NCI-H2081 (cell line): ENCODE results near the gene MGRN1.

Source experiments
- DNase-seq, 2 experiments: peaks; one replicate each; lab custom pipeline; 2025; lab: John Stamatoyannopoulos, UW

MGRN1 gene

DNA sequence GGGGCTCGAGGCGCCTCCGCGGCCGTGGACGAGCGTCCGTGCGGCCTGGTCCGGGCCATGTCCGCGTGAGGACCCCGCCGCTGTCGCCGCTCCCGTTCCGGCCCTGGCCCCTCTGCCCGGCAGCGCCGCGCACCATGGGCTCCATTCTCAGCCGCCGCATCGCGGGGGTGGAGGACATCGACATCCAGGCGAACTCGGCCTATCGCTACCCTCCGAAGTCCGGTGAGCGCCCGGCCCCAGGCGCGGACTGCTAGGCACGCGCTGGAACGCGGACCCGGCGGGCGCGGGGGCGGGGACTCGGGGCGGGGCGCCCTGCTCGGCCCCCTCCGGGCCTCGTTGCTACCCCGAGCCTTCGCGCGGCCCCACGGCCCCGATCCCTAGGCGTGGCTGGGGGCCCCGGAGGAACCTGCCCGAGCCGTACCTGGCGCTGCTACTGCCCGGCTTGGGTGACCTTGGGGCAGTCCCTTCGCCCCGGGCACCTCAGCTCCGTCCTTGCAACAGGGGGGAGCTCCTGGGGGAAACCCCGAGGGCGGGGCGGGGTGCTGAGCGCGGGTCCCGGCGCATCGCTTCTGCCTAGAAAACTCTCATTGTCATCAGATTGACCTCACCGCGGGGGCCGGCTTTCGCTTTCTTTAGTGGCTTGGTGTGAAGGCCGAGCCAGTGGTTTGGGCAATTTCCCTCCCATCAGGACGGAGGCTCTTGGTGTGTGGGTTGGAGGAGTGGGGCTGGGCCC lies 367 bp downstream of the MGRN1 start:
- DNase-seq: peak in 1 of 2 experiments; percentile 26

DNA sequence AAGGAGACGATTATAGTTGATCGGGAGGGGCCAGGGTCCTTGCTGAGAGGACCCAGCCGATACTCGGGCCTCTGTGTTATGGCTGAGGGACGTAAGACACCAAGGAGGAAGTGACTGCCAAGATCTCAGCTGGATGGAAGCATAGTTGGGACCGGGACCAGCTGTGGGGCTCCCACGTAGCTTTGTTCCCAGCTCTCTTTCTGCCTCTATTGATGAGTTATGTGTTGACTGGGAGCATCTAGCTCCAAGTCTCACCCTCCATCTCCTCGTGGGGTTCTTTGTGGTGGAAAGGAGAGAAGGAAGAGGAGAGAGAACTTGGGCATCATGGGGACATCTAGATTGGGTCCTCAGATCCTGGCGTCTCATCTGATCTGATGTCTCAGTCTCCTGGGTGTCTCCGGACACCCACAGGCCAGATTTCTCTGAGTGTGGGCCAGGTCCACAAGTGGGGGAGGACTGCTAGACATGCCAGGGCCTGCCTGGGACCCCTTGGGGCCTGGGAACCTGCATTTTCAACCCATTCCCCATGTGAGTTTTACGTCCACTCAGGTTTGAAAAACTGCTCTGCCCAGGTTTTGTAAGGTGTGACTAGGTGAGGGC lies 1.0 kb downstream of the MGRN1 start:
- peak in 1 of 2 experiments; percentile 26 for DNase-seq

DNA sequence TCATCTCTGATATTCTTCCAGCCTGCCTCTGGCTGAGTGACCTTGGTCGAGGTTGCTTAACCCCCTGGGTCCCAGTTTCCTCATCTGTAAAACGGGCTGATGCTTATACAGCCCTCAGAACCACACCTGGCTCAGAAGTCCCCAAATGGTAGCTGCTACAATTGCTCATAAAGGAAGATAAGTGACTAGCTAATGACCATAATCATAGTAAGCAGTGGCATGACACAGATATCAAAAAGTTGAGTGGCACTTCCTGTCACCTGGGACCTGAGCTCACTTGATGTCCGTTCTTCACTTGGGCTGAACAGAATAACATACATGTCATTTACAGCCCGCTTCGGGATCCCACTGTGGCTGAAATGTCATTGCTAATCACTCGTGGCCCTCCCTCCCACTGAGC lies 1.8 kb downstream of the MGRN1 start:
- peak in 1 of 2 experiments; percentile 31 for DNase-seq

DNA sequence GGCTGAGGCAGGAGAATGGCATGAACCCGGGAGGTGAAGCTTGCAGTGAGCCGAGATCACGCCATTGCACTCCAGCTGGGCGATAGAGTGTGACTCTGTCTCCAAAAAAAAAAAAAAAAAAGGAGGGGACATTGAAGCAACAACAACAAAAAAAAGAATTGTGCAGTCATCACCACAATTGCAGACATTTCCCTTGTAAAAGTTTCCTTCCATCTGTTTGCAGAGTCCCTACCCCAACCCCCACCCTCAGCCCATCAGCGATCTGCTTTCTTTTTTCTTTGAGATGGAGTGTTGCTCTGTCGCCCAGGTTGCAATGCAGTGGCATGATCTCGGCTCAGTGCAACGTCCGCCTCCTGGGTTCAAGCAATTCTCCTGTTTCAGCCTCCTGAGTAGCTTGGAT lies 3.7 kb downstream of the MGRN1 start:
- no peak for DNase-seq

DNA sequence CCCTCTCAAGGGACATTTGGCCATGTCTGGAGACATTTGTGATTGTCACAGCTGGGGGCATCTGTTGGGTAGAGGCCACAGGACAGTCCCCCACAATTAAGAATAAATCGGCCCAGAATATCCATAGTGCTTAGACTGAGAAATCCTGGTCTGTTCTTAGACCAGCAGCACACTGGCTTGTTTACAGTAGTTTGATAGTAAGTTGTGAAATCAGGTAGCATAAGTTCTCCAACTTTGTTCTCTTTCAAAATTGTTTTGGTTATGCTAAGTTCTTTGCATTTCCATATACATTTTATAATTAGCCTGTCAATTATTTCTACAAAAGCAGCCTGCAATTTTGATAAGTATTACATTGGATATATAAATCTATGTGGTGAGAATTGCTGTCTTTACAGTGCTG lies 6.8 kb downstream of the MGRN1 start:
- no peak for DNase-seq

DNA sequence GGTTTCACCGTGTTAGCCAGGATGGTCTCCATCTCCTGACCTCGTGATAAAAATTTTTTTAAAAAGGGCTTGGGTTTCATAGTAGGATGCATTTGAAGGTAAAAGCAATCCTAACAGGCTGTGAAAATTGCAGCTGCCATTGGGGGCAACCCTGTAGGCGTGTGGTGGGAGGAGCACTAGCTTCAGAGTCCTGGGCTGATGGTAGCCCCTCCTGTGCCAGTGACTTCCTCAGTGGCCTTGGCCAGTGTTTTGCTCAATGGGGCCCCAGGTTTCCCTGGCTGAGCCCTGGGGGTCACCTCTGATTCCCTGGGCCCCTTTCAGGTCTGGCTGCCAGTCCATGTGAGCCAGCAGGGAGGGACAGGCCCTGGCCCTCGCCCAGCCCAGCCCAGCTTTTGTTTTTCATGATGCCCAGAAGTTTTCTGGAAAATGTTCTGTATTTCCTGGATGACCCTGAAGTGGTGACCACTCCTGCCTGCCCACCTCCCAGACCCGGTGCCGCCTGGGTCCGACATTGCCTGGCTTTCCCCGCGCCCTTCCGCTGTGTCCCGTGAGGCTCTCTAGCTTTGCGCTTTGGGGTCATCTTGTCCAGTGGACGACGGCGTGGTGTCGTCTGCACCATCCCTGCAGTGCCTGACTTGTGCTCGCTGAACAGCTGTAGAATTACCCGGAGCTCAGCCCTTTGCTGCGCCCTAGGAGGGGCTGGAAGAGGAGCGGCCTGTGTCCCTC lies 9.4 kb downstream of the MGRN1 start:
- DNase-seq: no peak

DNA sequence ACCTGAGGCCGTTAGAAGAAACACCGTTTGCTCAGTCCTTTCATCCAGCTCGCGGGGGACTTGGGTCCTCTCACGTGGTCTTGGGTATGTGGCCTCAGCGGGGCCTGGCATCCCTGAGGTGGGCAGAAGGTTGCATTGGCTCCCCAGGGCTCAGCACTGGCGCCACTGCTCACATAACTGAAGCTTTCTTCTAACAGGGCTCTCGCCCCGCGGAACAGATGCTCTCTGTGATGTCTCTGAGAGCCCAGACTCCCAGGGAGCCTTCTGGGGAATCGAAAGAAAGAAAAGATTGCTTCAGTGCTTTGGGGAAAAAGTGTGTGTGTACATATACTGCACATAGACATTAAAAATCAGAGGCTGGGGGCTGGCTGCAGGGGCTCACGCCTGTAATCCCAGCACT lies 10.1 kb downstream of the MGRN1 start:
- DNase-seq: no peak

DNA sequence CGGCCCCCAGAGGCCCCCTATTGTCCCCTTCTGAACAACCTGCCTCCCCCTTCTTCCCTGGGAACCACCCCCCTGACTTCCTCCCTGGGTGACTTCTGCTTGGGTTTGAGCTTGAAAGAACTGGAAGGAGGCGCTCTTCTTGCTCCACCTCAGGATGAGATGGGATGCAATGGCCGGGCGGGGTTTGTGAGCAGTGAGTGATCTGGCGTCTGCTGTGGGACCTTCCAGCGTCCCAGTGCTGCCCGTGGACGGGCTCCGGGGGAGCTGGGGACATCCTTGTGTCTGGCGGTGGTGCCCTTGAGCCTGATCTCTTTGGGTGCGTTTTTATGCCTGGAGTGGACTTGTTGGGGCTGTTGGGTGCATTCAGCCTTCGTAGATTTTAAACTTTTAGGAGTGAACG lies 11.6 kb downstream of the MGRN1 start:
- DNase-seq: no peak

DNA sequence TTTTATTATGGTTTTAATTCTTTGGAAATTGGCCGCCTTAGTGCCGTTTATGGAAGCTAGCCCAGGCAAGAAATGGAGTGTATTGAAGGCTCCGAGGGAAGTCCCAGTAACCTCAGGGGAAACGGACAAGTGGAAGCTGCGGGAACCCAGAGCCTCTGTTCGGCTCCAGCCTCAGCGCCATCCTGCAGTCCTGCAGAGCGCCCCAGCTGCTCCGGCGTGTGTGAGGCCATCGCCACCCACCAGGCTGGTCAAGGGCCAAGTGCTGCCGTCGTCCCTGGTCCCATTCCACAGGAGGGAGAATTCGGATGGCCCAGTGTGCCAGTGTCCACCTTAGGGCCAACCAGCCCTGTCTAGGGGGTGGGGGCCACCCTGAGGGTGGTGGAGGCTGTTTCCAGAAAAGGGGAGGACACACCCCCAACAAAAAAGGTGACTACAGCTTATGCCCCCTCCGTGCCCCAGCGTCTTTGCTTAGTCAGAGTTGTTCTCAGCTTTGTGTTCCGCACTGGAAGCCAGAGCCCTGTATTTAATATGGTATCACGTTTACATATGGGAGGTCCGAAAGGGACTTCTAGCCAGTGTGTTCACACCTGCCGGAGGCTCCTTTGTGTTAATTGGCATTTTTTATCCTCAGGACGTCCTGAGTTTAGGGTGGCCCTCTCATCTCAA lies 13.0 kb downstream of the MGRN1 start:
- no peak for DNase-seq

DNA sequence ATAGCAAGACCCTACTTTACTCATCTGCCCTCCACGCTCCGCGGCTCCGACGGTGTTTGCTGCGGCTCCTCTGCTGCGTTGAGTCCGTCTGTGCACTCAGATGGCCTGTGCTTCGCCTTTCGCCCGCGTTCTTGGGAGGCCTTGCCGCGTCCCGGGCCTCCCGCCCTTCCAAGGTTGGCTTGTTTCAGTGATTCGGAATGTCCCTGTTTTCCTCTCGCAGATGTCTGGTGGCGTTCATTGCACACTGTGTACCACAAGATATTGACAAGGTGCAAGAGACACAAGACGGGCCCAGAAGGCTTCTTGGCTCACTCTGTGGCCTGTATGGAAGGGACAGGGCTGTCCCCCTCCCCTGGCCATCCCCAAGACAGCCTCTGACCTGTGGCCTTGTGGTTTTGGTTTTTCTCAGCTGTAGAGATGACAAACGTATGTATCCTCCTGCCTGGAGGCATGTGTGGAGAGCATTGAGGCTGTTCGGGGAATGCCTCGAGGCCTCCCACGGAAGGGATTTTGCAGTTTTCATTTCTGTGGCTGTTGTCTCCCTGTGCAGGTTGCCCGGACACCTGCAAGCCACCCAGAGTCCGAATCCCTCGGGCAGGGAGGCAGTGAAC lies 15.4 kb downstream of the MGRN1 start:
- no peak for DNase-seq

DNA sequence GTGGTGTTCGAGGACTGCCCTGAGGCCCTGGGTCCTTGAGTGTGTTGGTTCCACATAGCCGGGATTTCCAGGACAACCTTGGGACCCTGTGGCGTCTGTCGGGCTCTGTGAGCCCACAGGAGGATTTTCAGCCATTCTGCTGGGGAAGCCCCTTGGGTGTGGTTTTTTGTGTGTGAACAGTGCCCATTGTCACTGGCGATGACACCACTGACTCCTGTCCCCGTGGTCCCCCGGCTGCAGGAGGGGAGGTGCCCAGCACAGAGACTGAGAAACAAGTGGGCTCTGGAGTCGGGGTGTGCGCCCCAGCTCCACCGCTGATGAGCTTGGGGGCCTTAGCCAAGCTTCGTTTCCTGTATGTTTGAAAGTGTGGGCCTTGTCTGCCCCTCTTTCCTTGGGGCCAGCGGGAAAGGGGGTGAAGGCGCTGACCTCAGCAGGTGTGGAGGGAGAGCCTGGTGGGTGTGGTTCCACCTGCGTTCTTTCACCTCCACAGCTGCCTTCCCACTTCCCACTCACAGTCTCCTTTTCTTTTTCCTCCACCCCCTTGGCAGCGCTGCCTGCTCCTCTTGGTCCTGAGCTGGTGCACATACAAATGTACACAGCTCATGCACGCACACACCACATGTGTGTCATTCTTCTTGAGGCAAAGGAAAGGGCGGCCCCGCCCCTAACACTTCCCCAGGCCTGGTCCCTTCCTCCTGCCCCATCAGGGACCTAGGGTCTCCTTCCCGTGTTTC lies 16.1 kb downstream of the MGRN1 start:
- DNase-seq: no peak

DNA sequence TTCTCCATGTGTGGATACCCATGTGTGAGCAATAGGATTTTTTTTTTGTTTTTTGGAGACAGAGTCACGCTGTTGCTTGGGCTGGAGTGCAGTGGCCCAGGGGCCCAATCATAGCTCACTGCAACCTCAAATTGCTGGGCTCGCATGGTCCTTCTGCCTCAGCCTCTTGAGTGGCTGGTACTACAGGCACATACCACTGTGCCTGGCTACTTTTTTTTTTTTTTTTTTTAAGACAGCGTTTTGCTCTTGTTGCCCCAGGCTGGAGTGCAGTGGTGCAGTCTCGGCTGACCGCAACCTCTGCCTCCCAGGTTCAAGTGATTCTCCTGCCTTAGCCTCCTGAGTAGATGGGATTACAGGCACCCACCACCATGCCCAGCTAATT lies 16.7 kb downstream of the MGRN1 start:
- DNase-seq: no peak

DNA sequence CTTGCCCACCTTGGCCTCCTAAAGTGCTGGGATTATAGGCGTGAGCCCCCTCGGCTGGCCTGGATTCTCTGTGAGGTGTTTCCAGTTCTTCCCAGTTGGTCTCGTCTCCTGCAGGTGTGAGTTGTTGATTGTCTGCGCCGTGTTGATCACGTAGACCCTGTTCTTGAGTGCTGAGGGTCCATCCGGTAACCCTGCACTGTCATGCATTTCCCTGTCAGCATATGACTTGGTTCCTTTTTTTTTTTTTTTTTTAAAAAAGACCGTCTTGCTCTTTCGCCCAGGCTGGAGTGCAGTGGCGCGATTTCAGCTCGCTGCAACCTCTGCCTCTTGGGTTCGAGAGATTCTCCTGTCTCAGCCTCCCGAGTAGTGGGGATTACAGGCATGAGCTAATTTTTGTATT lies 17.3 kb downstream of the MGRN1 start:
- no peak for DNase-seq

DNA sequence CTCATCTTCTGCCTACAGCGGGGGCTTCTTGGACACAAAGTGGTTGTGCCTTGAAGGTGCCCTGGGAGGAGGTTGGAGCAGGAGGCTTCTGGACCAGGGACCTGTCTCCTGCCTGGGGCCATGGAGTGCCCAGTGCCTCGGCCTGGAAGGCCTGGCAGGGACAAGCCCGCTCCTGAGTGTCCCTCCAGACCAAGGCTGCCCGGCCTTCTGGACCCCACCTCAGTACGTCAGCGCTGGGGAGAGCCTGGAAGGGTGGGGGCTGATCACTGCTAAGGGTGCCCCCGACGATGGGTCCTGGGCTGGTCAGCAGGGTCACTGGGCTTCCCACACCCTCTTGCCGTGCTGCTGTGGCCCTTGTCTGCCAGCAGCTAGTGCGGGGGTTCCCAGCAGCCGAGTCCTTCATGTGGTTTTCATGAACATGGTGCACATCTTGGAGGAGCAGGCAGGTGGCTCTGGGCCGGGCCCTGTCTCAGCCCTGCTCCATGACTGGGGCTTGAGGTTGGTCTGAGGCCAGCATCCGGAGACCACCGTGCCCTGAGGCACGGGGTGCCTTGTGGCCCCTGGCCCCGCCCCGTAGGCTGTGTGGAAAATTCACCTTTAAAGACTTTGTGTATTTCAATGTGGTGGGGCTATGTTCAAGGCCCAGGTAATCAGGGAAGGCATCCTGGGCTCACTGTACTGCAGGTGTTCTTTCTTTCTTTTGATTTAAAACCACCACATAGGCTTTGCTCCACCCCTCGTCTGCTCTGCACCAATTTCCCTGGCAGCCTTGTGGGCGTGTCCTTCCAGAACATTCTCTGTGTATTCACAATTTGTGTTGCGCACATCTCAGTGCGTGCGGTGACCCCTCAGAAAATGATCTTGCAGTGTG lies 22.4 kb downstream of the MGRN1 start:
- DNase-seq: no peak

DNA sequence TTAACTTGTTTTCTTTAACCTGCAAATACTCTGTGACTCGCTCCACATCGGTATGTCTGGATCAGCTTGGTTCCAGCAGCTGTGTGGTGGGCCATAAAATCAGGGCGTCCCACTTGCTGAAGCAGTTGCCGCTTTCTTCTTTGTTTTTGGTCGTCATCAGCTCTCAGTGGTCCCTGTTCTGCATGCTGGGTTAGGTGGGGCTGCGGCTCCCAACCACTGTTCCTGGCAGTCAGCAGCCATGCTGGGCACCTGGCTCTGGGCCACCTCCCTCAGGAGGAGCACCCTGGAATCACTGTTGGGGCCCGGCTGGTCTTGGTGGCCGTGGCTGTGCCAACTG lies 23.0 kb downstream of the MGRN1 start:
- no peak for DNase-seq

DNA sequence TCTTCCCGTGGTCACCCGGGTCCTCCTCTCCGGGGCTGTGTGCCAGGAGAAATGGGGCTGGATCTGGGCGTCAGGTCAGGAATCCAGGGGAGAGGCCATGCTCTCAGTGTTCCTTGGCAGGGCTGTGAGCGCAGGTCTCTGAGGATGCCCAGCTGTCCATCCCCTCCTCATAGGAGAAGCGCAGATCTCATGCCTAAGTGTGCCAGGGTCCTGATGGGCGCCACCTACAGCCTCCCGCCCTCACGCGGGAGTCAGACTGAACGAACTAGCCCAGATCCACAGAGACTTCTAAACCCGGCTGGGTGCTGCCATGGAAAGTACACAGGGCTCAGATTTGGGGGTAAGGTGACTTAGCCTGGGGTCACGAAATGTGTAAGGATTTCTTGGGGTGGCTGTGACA lies 24.3 kb downstream of the MGRN1 start:
- DNase-seq: no peak

DNA sequence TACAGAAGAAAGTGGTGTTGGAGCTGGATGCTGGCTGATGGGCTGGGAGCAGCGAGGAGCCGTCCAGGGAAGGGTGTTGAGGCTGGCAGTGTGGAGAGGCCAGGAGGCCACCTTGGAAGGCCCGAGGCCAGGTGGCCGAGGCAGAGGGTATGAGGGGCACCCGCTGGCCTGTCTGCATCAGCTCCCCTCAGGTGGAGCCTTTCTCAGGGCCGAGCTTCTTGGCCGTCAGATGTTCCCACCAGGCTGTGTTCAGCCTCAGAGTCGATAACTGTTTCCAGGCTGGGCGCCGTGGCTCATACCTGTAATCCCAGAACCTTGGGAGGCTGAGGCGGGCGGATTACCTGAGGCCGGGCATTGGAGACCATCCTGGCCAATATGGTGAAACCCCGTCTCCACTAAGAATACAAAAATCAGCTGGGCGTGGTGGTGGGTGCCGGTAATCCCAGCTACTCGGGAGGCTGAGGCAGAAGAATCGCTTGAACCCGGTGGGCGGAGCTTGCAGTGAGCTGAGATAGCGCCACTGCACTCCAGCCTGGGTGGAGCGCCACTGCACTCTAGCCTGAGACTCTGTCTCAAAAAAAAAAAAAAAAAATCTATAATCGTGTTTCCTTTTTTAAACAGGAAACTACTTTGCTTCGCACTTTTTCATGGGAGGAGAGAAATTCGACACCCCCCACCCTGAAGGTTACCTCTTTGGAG lies 25.3 kb downstream of the MGRN1 start:
- no peak for DNase-seq

DNA sequence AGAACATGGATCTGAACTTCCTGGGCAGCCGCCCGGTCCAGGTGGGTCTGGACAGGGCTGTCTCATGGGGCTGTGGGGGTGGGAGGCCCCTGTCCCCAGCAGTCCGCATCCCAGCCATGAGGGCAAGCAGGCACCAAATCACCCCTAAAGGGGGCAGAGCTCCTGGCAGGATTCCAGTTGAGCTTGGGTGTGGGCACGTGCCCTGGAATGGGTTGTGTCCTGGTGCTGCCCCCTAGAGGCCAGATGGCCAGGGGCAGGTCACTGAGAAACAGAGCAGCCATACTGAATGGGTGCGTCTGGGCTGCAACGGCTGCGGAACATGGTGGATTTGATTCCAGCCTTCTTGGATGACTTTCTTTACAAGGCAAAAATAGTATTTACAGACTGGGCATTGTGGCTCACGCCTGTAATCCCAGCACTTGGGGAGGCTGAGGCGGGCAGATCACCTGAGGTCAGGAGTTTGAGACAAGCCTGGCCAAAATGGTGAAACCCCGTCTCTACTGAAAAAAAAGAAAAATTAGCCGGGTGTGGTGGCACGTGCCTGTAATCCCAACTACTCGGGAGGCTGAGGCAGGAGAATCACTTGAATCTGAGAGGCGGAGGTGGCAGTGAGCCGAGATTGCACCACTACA lies 25.9 kb downstream of the MGRN1 start:
- peak; percentile 51 to 62 for DNase-seq

DNA sequence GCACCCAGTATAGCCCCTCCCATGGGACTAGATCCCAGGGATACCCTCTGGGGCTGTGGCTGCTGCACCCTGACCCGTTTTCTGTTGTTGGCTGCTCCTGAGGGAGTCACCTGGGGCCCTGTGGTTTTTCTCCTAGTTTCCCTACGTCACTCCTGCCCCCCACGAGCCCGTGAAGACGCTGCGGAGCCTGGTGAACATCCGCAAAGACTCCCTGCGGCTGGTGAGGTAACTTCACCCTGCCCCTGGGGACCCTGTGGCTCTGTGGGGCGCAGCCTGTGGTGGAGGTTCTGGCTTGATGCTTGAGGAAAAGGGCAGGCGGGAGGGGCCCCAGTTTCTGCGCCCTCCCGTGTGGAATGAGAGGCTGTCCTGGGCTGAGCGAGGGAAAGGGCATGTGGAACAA lies 27.2 kb downstream of the MGRN1 start:
- no peak for DNase-seq

DNA sequence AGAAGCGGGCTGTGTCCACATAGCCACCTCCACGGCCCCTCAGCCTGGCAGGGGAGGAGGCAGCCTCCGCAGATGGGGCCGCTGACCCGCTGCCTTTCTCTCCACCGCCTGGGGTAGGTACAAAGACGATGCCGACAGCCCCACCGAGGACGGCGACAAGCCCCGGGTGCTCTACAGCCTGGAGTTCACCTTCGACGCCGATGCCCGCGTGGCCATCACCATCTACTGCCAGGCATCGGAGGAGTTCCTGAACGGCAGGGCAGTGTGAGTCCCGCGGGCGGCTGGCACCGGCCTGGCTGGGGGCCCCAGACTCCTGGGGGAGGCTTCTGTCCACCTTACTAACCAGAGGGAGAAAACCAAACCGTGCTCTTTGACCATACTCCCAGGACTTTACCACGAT lies 27.9 kb downstream of the MGRN1 start:
- DNase-seq: no peak
